NB4 (cell line): ENCODE results near the gene SLC36A2.

Source experiments
- MYC ChIP-seq: IDR thresholded peaks from 2 replicates; pipeline ENCODE4 v1.6.1; 2011; ENCODE audit warnings: low read depth, low read length
- POLR2A ChIP-seq: IDR thresholded peaks from 2 replicates; pipeline ENCODE4 v1.6.1; 2011; ENCODE audit warnings: mild to moderate bottlenecking; ENCODE audit not compliant: insufficient read length; ENCODE audit errors: extremely low read depth
- TF ChIP-seq, protein P1 (sequence below): IDR thresholded peaks from one replicate; pipeline ENCODE4 v1.5.1; 2012; ENCODE audit warnings: low read depth, low read length
- TF ChIP-seq, protein P2 (sequence below): IDR thresholded peaks from 2 replicates; pipeline ENCODE4 v1.6.1; 2011; ENCODE audit warnings: low read depth, low read length

DNA sequence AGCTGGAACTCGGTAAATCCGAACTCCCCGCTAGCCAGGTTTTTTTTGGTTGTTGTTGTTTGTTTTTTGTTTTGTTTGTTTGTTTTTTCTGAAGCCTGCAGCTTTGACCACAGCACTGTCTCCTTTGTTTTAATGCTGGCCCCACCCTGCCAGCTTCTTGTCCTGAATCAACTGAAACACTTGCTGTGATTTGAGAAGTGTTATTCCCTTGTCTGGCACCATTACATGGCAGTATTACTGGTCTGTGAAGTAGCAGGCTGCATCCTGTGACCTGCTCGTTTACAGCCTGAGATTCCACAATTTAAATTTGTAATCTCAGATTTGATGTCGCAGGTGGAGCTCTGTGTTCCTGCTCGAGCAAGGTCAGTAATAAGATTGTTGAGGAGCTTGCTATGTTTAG, 1.4 kb upstream of the SLC36A2 start:
- TF ChIP-seq, protein P1, sequence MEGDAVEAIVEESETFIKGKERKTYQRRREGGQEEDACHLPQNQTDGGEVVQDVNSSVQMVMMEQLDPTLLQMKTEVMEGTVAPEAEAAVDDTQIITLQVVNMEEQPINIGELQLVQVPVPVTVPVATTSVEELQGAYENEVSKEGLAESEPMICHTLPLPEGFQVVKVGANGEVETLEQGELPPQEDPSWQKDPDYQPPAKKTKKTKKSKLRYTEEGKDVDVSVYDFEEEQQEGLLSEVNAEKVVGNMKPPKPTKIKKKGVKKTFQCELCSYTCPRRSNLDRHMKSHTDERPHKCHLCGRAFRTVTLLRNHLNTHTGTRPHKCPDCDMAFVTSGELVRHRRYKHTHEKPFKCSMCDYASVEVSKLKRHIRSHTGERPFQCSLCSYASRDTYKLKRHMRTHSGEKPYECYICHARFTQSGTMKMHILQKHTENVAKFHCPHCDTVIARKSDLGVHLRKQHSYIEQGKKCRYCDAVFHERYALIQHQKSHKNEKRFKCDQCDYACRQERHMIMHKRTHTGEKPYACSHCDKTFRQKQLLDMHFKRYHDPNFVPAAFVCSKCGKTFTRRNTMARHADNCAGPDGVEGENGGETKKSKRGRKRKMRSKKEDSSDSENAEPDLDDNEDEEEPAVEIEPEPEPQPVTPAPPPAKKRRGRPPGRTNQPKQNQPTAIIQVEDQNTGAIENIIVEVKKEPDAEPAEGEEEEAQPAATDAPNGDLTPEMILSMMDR: no peak
- TF ChIP-seq POLR2A (no peak), MYC (no peak)
- TF ChIP-seq, protein P2, sequence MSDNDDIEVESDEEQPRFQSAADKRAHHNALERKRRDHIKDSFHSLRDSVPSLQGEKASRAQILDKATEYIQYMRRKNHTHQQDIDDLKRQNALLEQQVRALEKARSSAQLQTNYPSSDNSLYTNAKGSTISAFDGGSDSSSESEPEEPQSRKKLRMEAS: no peak
